BJ (cell line): ENCODE data around the gene NTSR1. TPM values are rescaled to one million over a fixed set of nuclear protein-coding genes. Genes with fewer than 3 reads are reported as not detected.

Experiments used
- CTCF ChIA-PET: fragments of 350-600 bp; formaldehyde crosslinking; extraction: SDS; loops from one replicate; lab custom pipeline; 2021; ENCODE audit warnings: antibody characterized with exemption, inconsistent platforms; lab: Yijun Ruan, JAX
- POLR2A ChIA-PET: fragments of 300-600 bp; sonication (Branson Sonifier 250); formaldehyde crosslinking; extraction: SDS; loops from one replicate; lab custom pipeline; 2021; ENCODE audit warnings: antibody characterized with exemption; lab: Charles Lee
- DNase-seq: peaks from one replicate; pipeline ENCODE4 v3.0.0-alpha.2; 2011; ENCODE audit warnings: low read depth
- H3K27me3 ChIP-seq: 2 replicates; pipeline ENCODE4 v1.6.0; 2011; ENCODE audit warnings: low read length; ENCODE audit not compliant: control insufficient read depth, insufficient read depth
- H3K36me3 ChIP-seq: 2 replicates; pipeline ENCODE4 v1.5.1; 2011; ENCODE audit warnings: low read length; ENCODE audit not compliant: control insufficient read depth, insufficient read depth
- H3K4me3 ChIP-seq: 2 replicates; pipeline ENCODE4 v1.5.1; 2011; ENCODE audit warnings: low read depth, mild to moderate bottlenecking, control low read depth, low read length
- CTCF ChIP-seq: IDR thresholded peaks from 2 replicates; pipeline ENCODE4 v1.5.1; 2011; ENCODE audit warnings: low read depth, mild to moderate bottlenecking, control low read depth, inconsistent platforms, low read length, moderate library complexity; ENCODE audit not compliant: insufficient read depth
- polyA minus RNA-seq: library from RNA; depleted of rRNA, polyadenylated mRNA; stranded (reverse); fragments of >200 nt; gene quantifications from 2 replicates; pipeline ENCODE4 v1.2.3, GENCODE V29; 2011; rRNA and poly(A)+ RNA removed
- polyA plus RNA-seq: library from polyadenylated mRNA; depleted of rRNA; stranded (reverse); fragments of >200 nt; gene quantifications from 2 replicates; pipeline ENCODE4 v1.2.3, GENCODE V29; 2011; rRNA removed

The NTSR1 gene
- 0.01 and 0.05 TPM in 2 replicates for polyA plus RNA-seq
- polyA minus RNA-seq: not detected in 2 replicates

DNA sequence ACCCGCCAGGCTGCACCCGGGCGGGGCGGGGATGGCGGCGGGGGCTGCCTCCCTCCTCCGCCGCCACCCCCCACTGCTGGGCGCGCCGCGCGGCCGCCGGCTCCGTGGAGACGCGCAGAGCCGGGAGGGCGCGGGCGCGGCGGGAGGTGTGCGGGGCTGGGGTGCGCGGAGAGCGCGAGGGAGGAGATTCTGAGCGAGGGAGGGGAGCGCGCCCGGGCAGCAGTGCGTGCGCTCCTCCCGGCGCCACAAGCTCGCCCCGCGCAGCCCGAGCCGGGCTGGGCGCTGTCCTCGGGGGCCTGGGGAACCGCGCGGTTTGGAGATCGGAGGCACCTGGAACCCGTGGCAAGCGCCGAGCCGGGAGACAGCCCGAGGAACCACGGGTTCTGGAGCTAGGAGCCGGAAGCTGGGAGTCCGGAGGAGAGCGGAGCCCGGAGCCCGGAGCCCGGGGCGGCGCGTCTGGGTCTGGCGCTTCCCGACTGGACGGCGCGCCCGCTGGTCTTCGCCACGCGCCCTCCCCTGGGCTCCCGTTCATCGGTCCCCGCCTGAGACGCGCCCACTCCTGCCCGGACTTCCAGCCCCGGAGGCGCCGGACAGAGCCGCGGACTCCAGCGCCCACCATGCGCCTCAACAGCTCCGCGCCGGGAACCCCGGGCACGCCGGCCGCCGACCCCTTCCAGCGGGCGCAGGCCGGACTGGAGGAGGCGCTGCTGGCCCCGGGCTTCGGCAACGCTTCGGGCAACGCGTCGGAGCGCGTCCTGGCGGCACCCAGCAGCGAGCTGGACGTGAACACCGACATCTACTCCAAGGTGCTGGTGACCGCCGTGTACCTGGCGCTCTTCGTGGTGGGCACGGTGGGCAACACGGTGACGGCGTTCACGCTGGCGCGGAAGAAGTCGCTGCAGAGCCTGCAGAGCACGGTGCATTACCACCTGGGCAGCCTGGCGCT is at the start of gene NTSR1:
Gene NTSR1, plus strand, starts transcription at position 246 of the 946 bp plus-strand sequence. Its CDS starts 372 bp downstream, at position 618.
- DNase-seq: no peak
- peaks cover 26% of the 10 kb centered on the region for H3K27me3 ChIP-seq
- H3K4me3 ChIP-seq: no peak within 1 kb of the TSS
- ChIA-PET POLR2A (no interaction called here), CTCF (interaction anchor here (0.6 to 1.5 kb wide), 3 partner anchors 11 to 83 kb away, joined by 4 to 6 read pairs (median 5); no protein-coding TSS in a partner anchor)
- H3K36me3 ChIP-seq: no peaks in the 10 kb centered on the region
- TF ChIP-seq CTCF: no peak

DNA sequence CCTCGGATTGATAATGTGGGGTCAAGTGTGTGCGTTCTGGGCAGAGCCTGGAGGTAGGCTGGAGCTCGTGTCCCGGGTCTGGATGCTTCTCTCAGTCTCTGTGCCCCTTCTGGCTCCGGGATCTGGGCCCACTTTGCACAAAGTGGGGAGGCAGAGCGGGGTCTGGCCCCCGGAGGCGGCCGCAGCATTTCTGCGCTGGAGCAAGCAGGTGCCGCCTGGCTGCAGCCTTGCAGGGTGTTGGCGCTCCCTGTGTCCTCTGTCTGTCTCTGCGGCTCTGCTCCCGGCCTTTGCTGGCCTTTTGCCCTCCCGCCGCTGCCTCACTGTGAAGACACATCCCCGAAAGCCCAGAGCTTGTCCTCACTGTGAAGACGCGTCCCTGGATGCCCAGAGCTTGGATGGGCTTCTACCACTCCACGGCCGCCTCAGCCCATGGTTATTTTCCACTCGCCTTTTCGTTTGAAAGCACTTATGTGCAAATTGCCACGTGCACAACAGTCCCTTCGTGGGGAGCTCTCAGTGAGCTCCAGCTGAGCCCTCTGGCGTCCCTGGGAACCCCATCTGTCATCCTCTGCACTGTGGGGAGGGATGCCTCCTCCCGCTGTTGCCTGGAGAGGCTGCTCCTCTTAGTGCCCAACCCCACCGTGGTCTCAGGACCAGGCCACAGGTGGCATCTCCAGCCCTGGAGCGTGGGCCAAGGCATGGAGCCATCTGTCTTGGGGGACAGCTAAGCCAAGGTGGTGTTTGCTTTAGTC is 49.0 kb upstream of the NTSR1 start:
- TF ChIP-seq CTCF: no peak
- POLR2A ChIA-PET: no interaction called here
- no peaks in the 10 kb centered on the region for H3K36me3 ChIP-seq
- DNase-seq: no peak
- no peak overlapping the region for H3K4me3 ChIP-seq
- CTCF ChIA-PET: interaction anchor here (0.7 kb wide), 1 partner anchor 132 kb away, joined by 3 read pairs; no protein-coding TSS in a partner anchor
- no peaks in the 10 kb centered on the region for H3K27me3 ChIP-seq

DNA sequence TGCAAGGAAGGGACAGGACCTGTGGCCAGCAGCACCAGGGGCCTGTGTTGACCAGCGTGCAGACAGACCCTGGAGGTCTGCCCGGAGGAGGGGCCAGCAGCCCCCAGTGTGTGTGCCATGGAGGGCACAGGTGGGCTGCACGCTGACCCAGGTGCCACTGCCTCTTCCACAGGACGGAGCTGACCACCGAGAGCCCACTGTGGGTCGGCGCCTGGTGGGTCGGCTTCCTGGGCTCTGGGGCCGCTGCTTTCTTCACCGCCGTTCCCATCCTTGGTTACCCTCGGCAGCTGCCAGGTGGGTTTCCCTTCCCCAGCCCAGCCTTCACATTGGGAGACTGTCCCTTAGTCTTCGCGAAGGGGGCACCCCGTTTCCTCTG is 48.4 kb upstream of the NTSR1 start:
- Histone ChIP-seq H3K4me3 (no peak overlapping the region), H3K27me3 (no peaks in the 10 kb centered on the region), H3K36me3 (no peaks in the 10 kb centered on the region)
- no peak for TF ChIP-seq CTCF
- DNase-seq: no peak
- ChIA-PET CTCF (no interaction called here), POLR2A (no interaction called here)

- POLR2A ChIA-PET: no interaction called here
- CTCF ChIA-PET: interaction anchor here (1.3 kb wide), 1 partner anchor 148 kb away, joined by 4 read pairs; no protein-coding TSS in a partner anchor
- no peak overlapping the region for H3K4me3 ChIP-seq
Measured at GRCh38 chr20:62660768-62661167, 47.9 kb upstream of the NTSR1 start.

More at GRCh38 chr20:62660768-62661167, 47.9 kb upstream of the NTSR1 start:
- no peak for TF ChIP-seq CTCF
- no peaks in the 10 kb centered on the region for H3K27me3 ChIP-seq
- no peak for DNase-seq
- H3K36me3 ChIP-seq: no peaks in the 10 kb centered on the region
